ENCODE data around the gene SLC9A3.

Gene SLC9A3

GRCh38 chr5:538801-539468 lies 14.7 kb upstream of the SLC9A3 start:
- no peak for TF ChIP-seq CTCF (IDR thresholded peaks at IDR 0.05; ENCODE audit: insufficient read depth, low read depth, low read length, missing control alignments)
- no peak overlapping the region for H3K4me3 ChIP-seq (ENCODE audit: low read length)
- no peak for DNase-seq (ENCODE audit: low read depth)

DNA sequence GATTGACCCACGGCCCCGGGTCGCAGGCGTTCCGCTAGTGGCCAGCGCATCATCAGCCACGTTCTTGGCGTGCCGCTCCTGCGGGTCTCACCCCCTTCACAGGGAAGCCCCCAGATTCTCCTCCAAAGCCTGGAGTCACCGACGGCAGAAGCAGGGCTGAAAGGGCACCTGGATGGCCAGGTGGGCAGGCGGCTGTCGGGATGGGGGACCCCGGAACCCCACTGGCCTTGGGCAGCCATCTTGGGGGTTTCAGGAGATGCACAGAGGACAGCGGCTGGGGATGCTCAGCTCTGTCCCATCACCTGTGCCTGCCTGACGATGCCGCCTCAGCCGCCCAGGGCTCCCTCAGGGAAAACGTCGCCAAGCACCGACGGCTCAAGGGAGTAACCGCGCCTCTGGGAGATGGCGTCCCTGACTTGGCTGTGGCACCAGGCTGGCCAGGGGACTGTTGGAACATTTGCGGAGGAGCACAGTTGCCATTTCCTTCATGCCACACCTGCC lies 14.1 kb upstream of the SLC9A3 start:
- H3K4me3 ChIP-seq (ENCODE audit: low read length) = no peak overlapping the region
- no peak for TF ChIP-seq CTCF (IDR thresholded peaks at IDR 0.05; ENCODE audit: insufficient read depth, low read depth, low read length, missing control alignments)
- DNase-seq (ENCODE audit: low read depth) = no peak

DNA sequence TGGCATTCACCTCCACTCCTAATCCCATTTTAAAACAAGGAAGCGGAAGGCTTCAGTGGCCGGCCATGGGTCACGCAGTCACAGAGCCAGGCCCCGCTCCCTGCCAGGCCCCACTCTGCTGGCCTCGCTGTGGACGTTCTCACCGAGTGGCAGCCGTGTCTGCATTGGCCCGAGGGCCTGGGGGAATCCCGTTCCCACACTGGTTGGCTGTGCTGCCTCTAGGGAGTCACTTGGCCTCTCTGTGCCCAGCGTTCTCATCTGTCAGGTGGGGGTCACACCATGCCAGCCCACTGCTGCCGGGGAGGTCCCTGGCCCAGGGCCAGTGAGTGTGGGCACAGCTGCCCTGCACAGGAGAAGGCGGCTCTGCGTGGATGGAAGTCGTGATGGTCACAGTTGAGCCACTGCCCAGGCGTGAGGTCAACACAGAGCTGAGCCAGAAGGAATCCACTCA lies 13.4 kb upstream of the SLC9A3 start:
- TF ChIP-seq CTCF (IDR thresholded peaks at IDR 0.05; ENCODE audit: insufficient read depth, low read depth, low read length, missing control alignments) = no peak
- DNase-seq (ENCODE audit: low read depth) = no peak
- H3K4me3 ChIP-seq (ENCODE audit: low read length) = no peak overlapping the region

- no peak for TF ChIP-seq CTCF (IDR thresholded peaks at IDR 0.05; ENCODE audit: insufficient read depth, low read depth, low read length, missing control alignments)
- DNase-seq (ENCODE audit: low read depth) = no peak
- H3K4me3 ChIP-seq (ENCODE audit: low read length) = no peak overlapping the region
Measured at GRCh38 chr5:537098-537497, 12.8 kb upstream of the SLC9A3 start.

DNA sequence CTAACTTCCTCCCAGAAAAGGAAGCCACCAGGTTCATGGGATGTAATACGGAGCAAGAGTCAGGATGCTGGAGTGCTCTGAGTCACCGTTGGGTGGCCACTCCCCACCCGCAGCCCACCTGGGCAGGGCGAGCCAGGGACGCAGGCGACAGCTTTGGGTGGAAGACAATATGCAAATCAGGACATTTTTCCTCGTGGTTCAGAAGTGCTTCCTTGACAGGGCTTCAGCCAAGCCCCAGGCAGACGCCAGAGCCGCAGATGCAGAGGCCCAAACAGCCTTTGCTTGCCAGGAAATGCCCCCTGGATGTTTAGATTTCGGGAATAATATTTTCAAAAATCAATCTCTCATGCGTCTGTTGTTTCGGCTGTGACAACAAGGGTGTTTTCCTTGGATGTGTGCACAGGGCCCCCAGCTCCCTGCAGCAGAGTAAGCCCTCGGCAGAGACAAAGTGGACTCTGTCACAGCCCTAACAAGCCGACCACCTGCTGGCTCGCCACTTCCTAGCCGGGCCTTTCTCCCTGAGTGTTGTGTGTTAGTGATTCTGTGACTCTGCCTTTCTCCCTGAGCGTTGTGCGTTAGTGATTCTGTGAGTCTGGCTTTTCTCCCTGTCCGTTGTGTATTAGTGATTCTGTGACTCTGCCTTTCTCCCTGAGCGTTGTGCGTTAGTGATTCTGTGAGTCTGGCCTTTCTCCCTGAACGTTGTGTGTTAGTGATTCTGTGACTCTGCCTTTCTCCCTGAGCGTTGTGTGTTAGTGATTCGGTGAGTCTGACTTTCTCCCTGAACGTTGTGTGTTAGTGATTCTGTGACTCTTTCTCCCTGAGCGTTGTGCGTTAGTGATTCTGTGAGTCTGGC lies 11.8 kb upstream of the SLC9A3 start:
- H3K4me3 ChIP-seq (ENCODE audit: low read length) = no peak overlapping the region
- no peak for TF ChIP-seq CTCF (IDR thresholded peaks at IDR 0.05; ENCODE audit: insufficient read depth, low read depth, low read length, missing control alignments)
- DNase-seq (ENCODE audit: low read depth) = no peak

DNA sequence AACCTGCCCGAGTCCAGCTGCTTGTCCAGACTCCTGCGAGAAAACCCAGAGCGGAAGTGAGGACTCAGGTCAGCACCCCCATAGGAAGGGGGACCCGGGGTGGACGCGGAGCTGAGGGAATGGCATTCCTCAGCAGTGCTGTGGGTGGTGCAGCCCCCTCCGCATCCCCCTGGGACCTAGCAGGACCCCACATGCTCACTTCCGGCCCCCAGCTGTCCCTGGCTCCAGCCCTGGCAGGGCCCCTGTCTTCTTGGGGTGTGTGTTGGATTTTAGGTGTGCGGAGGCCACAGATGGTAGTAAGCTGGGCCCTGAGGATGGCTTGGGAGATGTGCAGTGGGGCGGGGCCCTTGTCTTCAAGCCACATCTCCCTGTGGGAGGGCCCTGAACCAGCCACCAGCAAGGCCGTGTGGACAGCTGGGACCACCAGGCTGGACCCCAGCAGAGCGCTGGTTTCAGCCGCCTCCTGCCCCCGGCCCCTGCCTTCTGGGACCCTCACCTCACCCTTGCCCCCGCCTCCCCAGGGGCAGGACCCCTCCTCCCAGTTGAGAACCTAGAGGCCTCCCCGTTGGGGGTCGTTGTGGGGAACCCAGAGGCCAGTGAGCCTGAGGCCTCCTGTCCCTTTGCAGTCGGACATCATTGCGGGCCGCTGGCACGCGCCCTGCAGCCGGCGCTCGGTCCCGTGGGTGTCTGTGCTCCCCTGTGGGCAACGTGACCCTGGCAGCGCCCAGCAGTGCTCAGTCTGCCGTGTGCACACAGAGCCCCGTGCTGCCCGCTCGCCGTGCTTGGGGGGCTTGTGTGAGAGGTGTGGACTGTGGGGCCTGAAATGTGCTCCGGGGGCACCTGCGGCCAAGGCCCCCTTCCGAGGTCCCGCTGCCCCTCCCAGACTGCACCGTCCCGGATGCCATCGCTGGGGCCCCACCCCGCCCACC lies 10.8 kb upstream of the SLC9A3 start:
- no peak for TF ChIP-seq CTCF (IDR thresholded peaks at IDR 0.05; ENCODE audit: insufficient read depth, low read depth, low read length, missing control alignments)
- no peak for DNase-seq (ENCODE audit: low read depth)

More for the DNA sequence above, 10.8 kb upstream of the SLC9A3 start:
- H3K4me3 ChIP-seq (ENCODE audit: low read length) = no peak overlapping the region

All from epithelial cell of esophagus (primary cell).